ENCODE data around the gene PDGFRB. TPM values are rescaled to one million over a fixed set of nuclear protein-coding genes. Genes with fewer than 3 reads are reported as not detected.

The PDGFRB gene
- total RNA-seq, 4 donors from 2014 or later, result 33.9 to 88.7 (median 41.7) TPM

DNA sequence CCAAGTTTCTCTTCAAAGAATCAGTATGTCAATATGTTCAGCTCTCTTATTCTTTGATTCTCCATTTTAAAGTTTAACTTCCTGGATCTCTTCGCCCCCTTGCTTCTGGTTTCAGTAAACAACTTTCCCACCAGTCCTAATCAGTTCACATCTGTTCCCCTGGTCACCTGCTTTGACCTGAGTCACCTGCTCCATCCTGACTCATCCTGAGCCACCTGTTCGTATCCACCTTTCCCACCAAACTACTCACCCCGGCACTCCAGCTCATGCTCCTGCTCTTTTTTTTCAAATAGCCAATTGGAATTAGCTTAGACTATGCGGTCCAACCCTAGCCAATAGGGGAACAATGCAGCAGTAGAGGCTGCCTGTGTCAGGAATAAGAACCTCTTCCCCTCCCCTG is 45.7 kb downstream of the PDGFRB start:
- TF ChIP-seq, protein P1, sequence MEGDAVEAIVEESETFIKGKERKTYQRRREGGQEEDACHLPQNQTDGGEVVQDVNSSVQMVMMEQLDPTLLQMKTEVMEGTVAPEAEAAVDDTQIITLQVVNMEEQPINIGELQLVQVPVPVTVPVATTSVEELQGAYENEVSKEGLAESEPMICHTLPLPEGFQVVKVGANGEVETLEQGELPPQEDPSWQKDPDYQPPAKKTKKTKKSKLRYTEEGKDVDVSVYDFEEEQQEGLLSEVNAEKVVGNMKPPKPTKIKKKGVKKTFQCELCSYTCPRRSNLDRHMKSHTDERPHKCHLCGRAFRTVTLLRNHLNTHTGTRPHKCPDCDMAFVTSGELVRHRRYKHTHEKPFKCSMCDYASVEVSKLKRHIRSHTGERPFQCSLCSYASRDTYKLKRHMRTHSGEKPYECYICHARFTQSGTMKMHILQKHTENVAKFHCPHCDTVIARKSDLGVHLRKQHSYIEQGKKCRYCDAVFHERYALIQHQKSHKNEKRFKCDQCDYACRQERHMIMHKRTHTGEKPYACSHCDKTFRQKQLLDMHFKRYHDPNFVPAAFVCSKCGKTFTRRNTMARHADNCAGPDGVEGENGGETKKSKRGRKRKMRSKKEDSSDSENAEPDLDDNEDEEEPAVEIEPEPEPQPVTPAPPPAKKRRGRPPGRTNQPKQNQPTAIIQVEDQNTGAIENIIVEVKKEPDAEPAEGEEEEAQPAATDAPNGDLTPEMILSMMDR (IDR thresholded peaks at IDR 0.05), result no peak
- no peak for TF ChIP-seq POLR2A (IDR thresholded peaks at IDR 0.05)
- DNase-seq (ENCODE audit: low spot score in 2 of 2), result no peak
- no peak overlapping the region for H3K4me3 ChIP-seq (ENCODE audit: low read depth, poor library complexity, severe bottlenecking)
- WGBS, 2 donors, result 63 to 65% methylated on average over 4 of the region's 4 CpGs
- intact Hi-C loops (cut with DNase I; ENCODE audit: low total_unique reads), result no loop called here

DNA sequence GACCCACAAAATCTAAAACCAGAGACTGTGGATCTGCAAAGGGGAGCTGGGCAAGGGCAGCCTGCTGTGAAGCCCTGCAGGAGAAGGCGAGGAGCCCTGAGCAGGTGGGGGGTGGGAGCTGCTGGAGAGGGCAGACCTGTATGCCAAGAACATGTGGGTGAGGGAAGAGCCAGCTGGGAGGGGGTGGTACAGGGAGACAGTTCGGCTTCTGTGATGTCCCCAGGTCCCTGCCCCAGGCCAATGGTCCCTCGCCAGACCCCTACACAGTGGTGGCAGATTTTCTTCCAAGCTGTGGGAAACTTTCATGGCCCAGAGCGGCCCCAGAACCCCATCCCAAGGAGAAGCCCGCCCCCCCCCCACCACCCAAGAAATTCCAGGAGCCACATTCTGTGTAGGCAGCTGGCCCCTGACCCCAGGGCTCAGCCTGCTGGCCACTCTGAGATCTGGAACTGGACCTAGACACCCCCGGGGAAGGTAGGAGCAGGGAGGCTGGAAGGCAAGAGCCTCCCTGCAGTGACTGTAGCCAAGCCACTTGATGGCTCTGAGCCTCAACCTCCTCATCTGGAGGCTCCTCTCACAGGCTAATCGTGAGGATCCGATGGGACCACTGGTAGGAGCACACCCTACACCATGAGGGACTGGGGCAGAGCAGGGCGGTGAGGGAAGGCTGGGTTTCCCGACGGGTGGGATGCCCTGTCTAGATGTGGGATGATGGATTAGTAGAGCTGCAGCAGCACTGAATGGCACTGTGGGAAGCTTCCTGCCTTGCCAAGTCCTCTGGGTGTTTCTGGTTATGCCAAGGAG is 46.7 kb downstream of the PDGFRB start:
- intact Hi-C loops (cut with DNase I; ENCODE audit: low total_unique reads), result no loop called here
- TF ChIP-seq POLR2A (IDR thresholded peaks at IDR 0.05), result no peak
- TF ChIP-seq, protein P1 (IDR thresholded peaks at IDR 0.05), result no peak
- WGBS, 2 donors, result 83 to 85% methylated on average over 8 to 11 of the region's 11 CpGs
- no peak overlapping the region for H3K4me3 ChIP-seq (ENCODE audit: low read depth, poor library complexity, severe bottlenecking)
- DNase-seq (ENCODE audit: low spot score in 2 of 2), result peak in 1 of 2 donors; percentile 83

DNA sequence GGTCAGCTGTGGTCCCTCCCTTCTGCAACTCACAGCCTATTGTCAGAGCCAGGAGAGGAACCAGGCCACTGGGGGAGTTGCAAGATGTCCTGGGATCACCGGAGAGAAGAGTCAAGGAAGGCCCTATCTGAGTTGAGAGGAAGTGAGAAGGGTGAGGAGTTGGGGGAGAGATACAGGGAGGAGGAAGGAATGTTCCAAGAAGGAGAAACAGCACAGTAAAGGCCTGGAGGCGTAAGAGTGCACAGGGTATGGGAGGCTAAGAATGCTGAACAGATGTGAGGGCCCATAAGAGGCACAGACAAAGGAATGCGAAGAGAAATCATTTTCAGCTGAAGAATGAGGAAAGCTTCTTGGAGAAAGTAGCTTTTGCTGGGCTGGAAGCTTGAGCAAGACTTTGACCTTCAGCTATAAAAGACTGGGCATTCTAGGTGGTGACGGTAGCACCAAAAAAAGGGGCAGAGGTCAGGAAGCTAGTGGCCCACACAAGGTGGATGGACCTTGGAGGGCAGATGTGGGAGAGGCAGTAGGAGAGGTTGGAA is 47.7 kb downstream of the PDGFRB start:
- H3K4me3 ChIP-seq (ENCODE audit: low read depth, poor library complexity, severe bottlenecking), result no peak overlapping the region
- TF ChIP-seq, protein P1 (IDR thresholded peaks at IDR 0.05), result no peak
- no peak for TF ChIP-seq POLR2A (IDR thresholded peaks at IDR 0.05)
- WGBS, 2 donors, result 61 to 62% methylated on average over 4 of the region's 4 CpGs
- intact Hi-C loops (cut with DNase I; ENCODE audit: low total_unique reads), result no loop called here
- DNase-seq (ENCODE audit: low spot score in 2 of 2), result peak in 1 of 2 donors; percentile 12

DNA sequence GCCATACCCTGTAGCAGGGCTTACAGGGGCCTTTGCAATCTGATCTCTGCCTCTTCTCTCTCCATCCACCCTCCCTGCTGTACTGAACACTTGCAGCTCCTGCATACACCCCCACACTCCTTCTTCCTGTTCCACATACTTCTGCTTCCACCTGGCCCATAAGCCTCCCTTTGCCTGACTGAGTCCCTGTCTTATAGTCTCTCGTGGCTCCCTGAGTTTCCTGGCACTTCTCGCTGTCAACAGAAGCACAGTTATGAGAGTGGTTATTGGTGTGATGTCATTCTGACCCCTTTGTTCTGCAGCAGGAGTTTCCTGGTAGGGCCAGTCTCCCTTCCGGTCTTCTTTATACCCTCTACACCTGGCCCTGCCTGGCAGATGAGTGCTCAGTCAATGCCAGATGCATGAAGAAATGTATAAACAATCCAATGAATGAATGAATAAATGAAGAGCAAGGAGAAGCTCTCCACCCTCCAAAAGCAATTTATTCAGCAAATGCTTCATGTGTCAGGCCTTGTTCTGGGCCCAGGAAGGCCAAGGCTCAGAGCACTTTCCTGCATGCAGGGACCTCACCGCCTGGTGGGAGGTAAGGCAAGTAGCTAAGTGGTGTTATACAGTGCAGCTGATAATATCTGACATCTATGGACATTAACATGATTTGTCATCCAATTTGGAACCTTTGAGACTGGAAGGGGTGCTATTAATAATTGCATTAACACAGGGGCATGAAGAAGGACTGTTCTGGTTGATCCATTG is 48.8 kb downstream of the PDGFRB start:
- intact Hi-C loops (cut with DNase I; ENCODE audit: low total_unique reads), result no loop called here
- H3K4me3 ChIP-seq (ENCODE audit: low read depth, poor library complexity, severe bottlenecking), result no peak overlapping the region
- TF ChIP-seq POLR2A (IDR thresholded peaks at IDR 0.05), result no peak
- TF ChIP-seq, protein P1 (IDR thresholded peaks at IDR 0.05), result no peak
- WGBS, 2 donors, result 74 to 77% methylated on average over 4 of the region's 4 CpGs
- no peak for DNase-seq (ENCODE audit: low spot score in 2 of 2)

DNA sequence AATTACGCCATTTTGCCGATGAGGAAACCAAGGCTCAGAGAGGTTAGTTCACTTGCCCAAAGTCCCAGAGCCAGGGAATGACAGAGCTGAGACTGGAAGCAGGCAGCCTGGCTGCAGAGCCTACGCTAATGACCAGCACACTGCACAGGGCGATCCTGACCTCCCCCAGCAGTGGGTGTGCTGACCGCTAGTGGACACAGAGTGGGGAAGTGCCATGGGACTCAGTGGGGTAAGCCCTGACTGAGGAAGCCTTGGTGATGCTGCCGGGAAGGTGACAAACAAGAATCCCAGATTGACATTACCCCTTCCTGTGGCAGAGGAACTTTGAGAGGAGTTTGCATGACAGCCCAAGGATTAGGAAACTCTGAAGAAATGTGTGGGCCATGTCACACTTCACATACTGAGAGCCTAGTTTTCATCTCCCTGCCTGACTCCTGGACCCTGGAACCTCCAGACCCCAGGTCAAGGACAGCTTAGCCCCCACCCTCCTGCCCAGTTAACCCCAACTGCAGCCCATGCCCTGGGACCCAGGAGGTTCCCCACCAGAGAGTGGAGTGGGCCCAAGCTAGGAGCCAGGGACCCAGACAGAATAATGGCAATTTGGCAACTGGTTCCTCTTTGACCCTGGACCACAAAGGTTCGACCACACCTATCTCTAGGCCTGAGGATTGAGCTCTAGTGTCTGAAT is 49.6 kb downstream of the PDGFRB start:
- intact Hi-C loops (cut with DNase I; ENCODE audit: low total_unique reads), result no loop called here
- DNase-seq (ENCODE audit: low spot score in 2 of 2), result peak; percentile 12 to 67
- H3K4me3 ChIP-seq (ENCODE audit: low read depth, poor library complexity, severe bottlenecking), result no peak overlapping the region

More for the DNA sequence above, 49.6 kb downstream of the PDGFRB start:
- TF ChIP-seq POLR2A (IDR thresholded peaks at IDR 0.05), result no peak
- TF ChIP-seq, protein P1 (IDR thresholded peaks at IDR 0.05), result no peak
- 89 to 90% methylated on average over 7 of the region's 7 CpGs for WGBS, 2 donors
